Panc1 (cell line): Measurements from ENCODE around the gene HDAC1. TPM values are rescaled to one million over a fixed set of nuclear protein-coding genes. Genes with fewer than 3 reads are reported as not detected.

Experiments
- ATAC-seq: fragments of 200-7000 bp; cut with Tn5 transposase; 2 replicates; pipeline ENCODE4 v1.9.1; 2020; ENCODE audit warnings: mild to moderate bottlenecking, moderate library complexity
- BruUV-seq: library from RNA; stranded (reverse); fragments of 400-500 nt; replicated peaks from 2 replicates; lab custom pipeline; 2021; lab: Mats Ljungman, UMichigan
- CTCF ChIA-PET: fragments of 300-600 bp; sonication (Branson Sonifier 250); formaldehyde crosslinking; loops from one replicate; lab custom pipeline; 2022; ENCODE audit warnings: antibody characterized with exemption; lab: Charles Lee
- POLR2A ChIA-PET: fragments of 300-600 bp; sonication (Branson Sonifier 250); formaldehyde crosslinking; loops from one replicate; lab custom pipeline; 2022; ENCODE audit warnings: antibody characterized with exemption; lab: Charles Lee
- DNase-seq: peaks from one replicate; pipeline ENCODE4 v3.0.0-alpha.2; 2010; ENCODE audit warnings: low read depth, low spot score
- H3K27ac ChIP-seq: 2 replicates; pipeline ENCODE4 v1.5.1; 2011; ENCODE audit warnings: mild to moderate bottlenecking, low read length, inconsistent platforms
- H3K27me3 ChIP-seq: fragments of 200-500 bp; sonication (Bioruptor generic); 2 replicates; pipeline ENCODE4 v1.6.0; 2014; ENCODE audit warnings: low read length, inconsistent platforms; ENCODE audit not compliant: control insufficient read depth, insufficient read depth
- H3K36me3 ChIP-seq: fragments of 200-500 bp; sonication (Bioruptor generic); 2 replicates; pipeline ENCODE4 v1.5.1; 2014; ENCODE audit warnings: inconsistent platforms, mild to moderate bottlenecking, low read length, moderate library complexity; ENCODE audit not compliant: control insufficient read depth, insufficient read depth
- H3K4me1 ChIP-seq: 2 replicates; pipeline ENCODE4 v1.5.1; 2011; ENCODE audit warnings: inconsistent platforms, mild to moderate bottlenecking, low read length, moderate library complexity; ENCODE audit not compliant: control insufficient read depth, insufficient read depth
- H3K4me3 ChIP-seq, 2 experiments: 2 replicates each; pipeline ENCODE4 v1.5.1; 2011 to 2012; ENCODE audit warnings: low read depth in 2 of 2, low read length in 2 of 2, mild to moderate bottlenecking in 2 of 2, inconsistent platforms in 1 of 2, moderate library complexity in 1 of 2
- H3K9me3 ChIP-seq: fragments of 200-500 bp; sonication (Bioruptor generic); 2 replicates; pipeline ENCODE4 v1.5.1; 2014; ENCODE audit warnings: low read depth, mild to moderate bottlenecking, inconsistent platforms, low read length, moderate library complexity; ENCODE audit not compliant: control insufficient read depth, insufficient read depth
- CTCF ChIP-seq: fragments of 450-650 bp; IDR thresholded peaks from 2 replicates; pipeline ENCODE4 v1.5.1; 2017; ENCODE audit warnings: mild to moderate bottlenecking
- POLR2AphosphoS5 ChIP-seq: IDR thresholded peaks from 2 replicates; pipeline ENCODE4 v1.6.1; 2012; ENCODE audit warnings: mild to moderate bottlenecking, low read depth, low read length, moderate library complexity
- REST ChIP-seq, 2 experiments: IDR thresholded peaks; 2 replicates each; pipeline ENCODE4 v1.6.1; 2011 to 2012; ENCODE audit warnings: low read depth in 2 of 2, control low read depth in 1 of 2, low read length in 1 of 2, mild to moderate bottlenecking in 1 of 2, moderate library complexity in 1 of 2; ENCODE audit not compliant: insufficient read depth in 1 of 2
- SIN3A ChIP-seq: IDR thresholded peaks from 2 replicates; pipeline ENCODE4 v1.6.1; 2012; ENCODE audit warnings: low read depth, mild to moderate bottlenecking, low read length, moderate library complexity, borderline replicate concordance; ENCODE audit not compliant: insufficient read depth
- TCF7L2 ChIP-seq: IDR thresholded peaks from 2 replicates; pipeline ENCODE4 v1.6.1; 2011; ENCODE audit warnings: mild to moderate bottlenecking, low read depth, low read length, inconsistent platforms
- in situ Hi-C: cut with HindIII; loops from 2 replicates; pipeline ENCODE4 v1.10.0; 2016; ENCODE audit warnings: low sequenced_read_pairs, low pct_unique_long_range_greater_than_20kb
- intact Hi-C: fragments of 100-400 bp; cut with micrococcal nuclease; formaldehyde crosslinking; loops from one replicate; pipeline ENCODE4 v1.10.0; 2022; ENCODE audit not compliant: unreplicated experiment
- total RNA-seq: library from RNA; stranded (reverse); gene quantifications from one replicate; pipeline ENCODE4 v1.2.1, GENCODE V29; 2021; ENCODE audit not compliant: unreplicated experiment

The HDAC1 gene
- total RNA-seq, 1 experiment from 2014 or later: 256 TPM

- in situ Hi-C loops: no loop called here
- DNase-seq: no peak
- TF ChIP-seq CTCF (no peak), SIN3A (no peak), TCF7L2 (no peak)
- intact Hi-C loops: no loop called here
- CTCF ChIA-PET: no interaction called here
- Histone ChIP-seq H3K27me3 (no peaks in the 10 kb centered on the region), H3K4me3 (no peak overlapping the region), H3K9me3 (no peaks in the 10 kb centered on the region), H3K4me1 (no peaks in the 10 kb centered on the region), H3K27ac (no peak overlapping the region), H3K36me3 (no peaks in the 10 kb centered on the region)
- no peak for ATAC-seq
- POLR2A ChIA-PET: no interaction called here
- TSS peak; percentile 34 for BruUV-seq
These were observed 73.0 kb downstream of the HDAC1 start for GRCh38 chr1:32364836-32365235.

- no peak for DNase-seq
- H3K4me1 ChIP-seq: no peaks in the 10 kb centered on the region
- in situ Hi-C loops: no loop called here
- no peaks in the 10 kb centered on the region for H3K9me3 ChIP-seq
- intact Hi-C loops: no loop called here
- CTCF ChIA-PET: no interaction called here
- TF ChIP-seq REST (IDR thresholded peaks at IDR 0.05; ENCODE audit: insufficient read depth in 1 of 2, low read depth in 2 of 2, low read length in 1 of 2): no peak
- H3K4me3 ChIP-seq: no peak overlapping the region
- no peaks in the 10 kb centered on the region for H3K27me3 ChIP-seq
- ATAC-seq: no peak
- H3K36me3 ChIP-seq: no peaks in the 10 kb centered on the region
- H3K27ac ChIP-seq: no peak overlapping the region
- no TSS peak for BruUV-seq
- POLR2A ChIA-PET: no interaction called here
These were observed 73.6 kb downstream of the HDAC1 start for GRCh38 chr1:32365445-32365844.

- ChIA-PET CTCF (no interaction called here), POLR2A (no interaction called here)
- TF ChIP-seq TCF7L2 (no peak), POLR2AphosphoS5 (no peak), REST (IDR thresholded peaks at IDR 0.05; ENCODE audit: insufficient read depth in 1 of 2, low read depth in 2 of 2, low read length in 1 of 2) (no peak), CTCF (no peak), SIN3A (no peak)
- no peak overlapping the region for H3K27ac ChIP-seq
- ATAC-seq: no peak
- no peaks in the 10 kb centered on the region for H3K9me3 ChIP-seq
- no peak overlapping the region for H3K4me3 ChIP-seq
- no TSS peak for BruUV-seq
- H3K27me3 ChIP-seq: no peaks in the 10 kb centered on the region
- in situ Hi-C loops (no loop called here), intact Hi-C loops (no loop called here)
- H3K4me1 ChIP-seq: no peaks in the 10 kb centered on the region
- DNase-seq: no peak
- H3K36me3 ChIP-seq: no peaks in the 10 kb centered on the region
These were observed 76.2 kb downstream of the HDAC1 start for GRCh38 chr1:32367912-32368635.
